Natural killer cell (primary cell): Measurements from ENCODE around the gene DOCK1. TPM values are rescaled to one million over a fixed set of nuclear protein-coding genes. Genes with fewer than 3 reads are reported as not detected.

Experiments used
- ATAC-seq, 3 donors: fragments of 150-1000 bp in 2 of 3; fragments of 200-7000 bp in 1 of 3; cut with Tn5 transposase; 1 replicate in 1 of 3; 2 replicates in 2 of 3; pipeline ENCODE4 v1.10.0; 2021; ENCODE audit warnings: mild to moderate bottlenecking in 2 of 3, moderate library complexity in 2 of 3
- DNase-seq, 2 donors: peaks; one replicate each; pipeline versions ENCODE4 v3.0.0 to v3.0.0-alpha.2; 2013 to 2021; ENCODE audit warnings: mixed read lengths in 1 of 2
- H3K27ac ChIP-seq: one replicate; pipeline ENCODE4 v1.5.1; 2013; ENCODE audit warnings: mild to moderate bottlenecking, low read length
- H3K27me3 ChIP-seq: one replicate; pipeline ENCODE4 v1.6.1; 2013; ENCODE audit warnings: low read length; ENCODE audit not compliant: control insufficient read depth, insufficient read depth
- H3K36me3 ChIP-seq: one replicate; pipeline ENCODE4 v1.6.1; 2013; ENCODE audit warnings: low read length; ENCODE audit not compliant: control insufficient read depth, insufficient read depth
- H3K4me1 ChIP-seq: one replicate; pipeline ENCODE4 v1.6.1; 2013; ENCODE audit warnings: low read length; ENCODE audit not compliant: control insufficient read depth, insufficient read depth
- H3K4me3 ChIP-seq: one replicate; pipeline ENCODE4 v1.5.1; 2013; ENCODE audit warnings: low read length
- H3K9me3 ChIP-seq: one replicate; pipeline ENCODE4 v1.6.1; 2013; ENCODE audit warnings: low read length; ENCODE audit not compliant: control insufficient read depth, insufficient read depth
- H3K27ac Mint-ChIP-seq, 2 donors: one replicate each; pipeline ENCODE4 v1.8.0; 2022; ENCODE audit warnings: mild to moderate bottlenecking in 2 of 2, mixed read lengths in 2 of 2, moderate library complexity in 1 of 2
- H3K27me3 Mint-ChIP-seq, 2 donors: one replicate each; pipeline ENCODE4 v1.8.0; 2022; ENCODE audit warnings: low read depth in 2 of 2, mixed read lengths in 2 of 2
- H3K36me3 Mint-ChIP-seq: one replicate; pipeline ENCODE4 v1.8.0; 2022; ENCODE audit warnings: mixed read lengths
- H3K4me1 Mint-ChIP-seq, 2 donors: one replicate each; pipeline ENCODE4 v1.8.0; 2022; ENCODE audit warnings: mixed read lengths in 2 of 2
- H3K4me3 Mint-ChIP-seq: one replicate; pipeline ENCODE4 v1.8.0; 2022; ENCODE audit warnings: mild to moderate bottlenecking, moderate library complexity, mixed read lengths
- H3K9me3 Mint-ChIP-seq, 2 donors: one replicate each; pipeline ENCODE4 v1.8.0; 2022; ENCODE audit warnings: mixed read lengths in 2 of 2
- WGBS: methylation state at CpG from one replicate; pipeline ENCODE4 v1.1.7; 2013; ENCODE audit warnings: missing lambda C conversion rate; ENCODE audit not compliant: insufficient coverage; 5-methylcytosine and 5-hydroxymethylcytosine counted together
- intact Hi-C: fragments of 100-400 bp; cut with micrococcal nuclease; formaldehyde crosslinking; loops from one replicate; pipeline ENCODE4 v1.14.2; 2022
- total RNA-seq, 4 donors: library from RNA; stranded (reverse); fragments of 120-200 nt in 1 of 4; gene quantifications; one replicate each; pipeline versions ENCODE4 v1.2.3 to v1.2.4, GENCODE V29; 2013 to 2022
- TF ChIP-seq, protein P1 (sequence below): fragments of 200-600 bp; IDR thresholded peaks from one replicate; pipeline ENCODE4 v1.8.0; 2022; ENCODE audit warnings: antibody characterized with exemption

The DOCK1 gene
- total RNA-seq, 3 donors from 2014 or later (not counting 1 experiment from before 2014, with no cell fraction given) = 0.07 to 0.12 (median 0.08) TPM

DNA sequence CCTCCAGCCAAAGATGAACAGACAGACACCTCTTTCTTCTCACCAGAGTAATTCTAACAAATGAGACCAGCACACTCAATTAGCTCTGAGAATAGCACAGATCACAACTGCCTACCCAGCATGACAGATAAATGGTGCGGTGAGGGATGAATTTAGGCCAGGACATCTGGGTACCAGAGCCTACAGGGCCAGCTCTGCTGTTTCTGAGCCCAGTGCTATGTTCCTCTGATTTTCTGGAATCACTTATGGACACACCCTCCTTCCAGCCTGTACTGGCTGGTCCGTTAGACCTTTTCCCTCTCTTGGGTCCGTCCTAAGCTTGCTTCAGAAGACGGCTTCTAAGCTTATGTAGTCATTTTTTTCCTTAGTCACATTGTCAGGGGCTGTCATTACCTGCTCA lies 217.6 kb downstream of the DOCK1 start:
- no peaks in the 10 kb centered on the region for H3K9me3 ChIP-seq
- no peaks in the 10 kb centered on the region for H3K27me3 ChIP-seq
- H3K36me3 Mint-ChIP-seq = no peaks in the 10 kb centered on the region
- H3K4me3 Mint-ChIP-seq = no peak overlapping the region
- H3K27ac Mint-ChIP-seq = no peak overlapping the region
- H3K27ac ChIP-seq = no peak overlapping the region
- 82% methylated on average over 4 of the region's 4 CpGs for WGBS
- no peaks in the 10 kb centered on the region for H3K36me3 ChIP-seq
- H3K27me3 Mint-ChIP-seq = peaks cover 5 to 21% of the 10 kb centered on the region in 2 donors
- no peak for ATAC-seq
- H3K4me1 Mint-ChIP-seq = peaks cover 0 to 8% of the 10 kb centered on the region in 2 donors
- DNase-seq = no peak
- no peak overlapping the region for H3K4me3 ChIP-seq
- no peaks in the 10 kb centered on the region for H3K9me3 Mint-ChIP-seq
- intact Hi-C loops = no loop called here
- no peaks in the 10 kb centered on the region for H3K4me1 ChIP-seq
- TF ChIP-seq, protein P1, sequence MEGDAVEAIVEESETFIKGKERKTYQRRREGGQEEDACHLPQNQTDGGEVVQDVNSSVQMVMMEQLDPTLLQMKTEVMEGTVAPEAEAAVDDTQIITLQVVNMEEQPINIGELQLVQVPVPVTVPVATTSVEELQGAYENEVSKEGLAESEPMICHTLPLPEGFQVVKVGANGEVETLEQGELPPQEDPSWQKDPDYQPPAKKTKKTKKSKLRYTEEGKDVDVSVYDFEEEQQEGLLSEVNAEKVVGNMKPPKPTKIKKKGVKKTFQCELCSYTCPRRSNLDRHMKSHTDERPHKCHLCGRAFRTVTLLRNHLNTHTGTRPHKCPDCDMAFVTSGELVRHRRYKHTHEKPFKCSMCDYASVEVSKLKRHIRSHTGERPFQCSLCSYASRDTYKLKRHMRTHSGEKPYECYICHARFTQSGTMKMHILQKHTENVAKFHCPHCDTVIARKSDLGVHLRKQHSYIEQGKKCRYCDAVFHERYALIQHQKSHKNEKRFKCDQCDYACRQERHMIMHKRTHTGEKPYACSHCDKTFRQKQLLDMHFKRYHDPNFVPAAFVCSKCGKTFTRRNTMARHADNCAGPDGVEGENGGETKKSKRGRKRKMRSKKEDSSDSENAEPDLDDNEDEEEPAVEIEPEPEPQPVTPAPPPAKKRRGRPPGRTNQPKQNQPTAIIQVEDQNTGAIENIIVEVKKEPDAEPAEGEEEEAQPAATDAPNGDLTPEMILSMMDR = no peak

DNA sequence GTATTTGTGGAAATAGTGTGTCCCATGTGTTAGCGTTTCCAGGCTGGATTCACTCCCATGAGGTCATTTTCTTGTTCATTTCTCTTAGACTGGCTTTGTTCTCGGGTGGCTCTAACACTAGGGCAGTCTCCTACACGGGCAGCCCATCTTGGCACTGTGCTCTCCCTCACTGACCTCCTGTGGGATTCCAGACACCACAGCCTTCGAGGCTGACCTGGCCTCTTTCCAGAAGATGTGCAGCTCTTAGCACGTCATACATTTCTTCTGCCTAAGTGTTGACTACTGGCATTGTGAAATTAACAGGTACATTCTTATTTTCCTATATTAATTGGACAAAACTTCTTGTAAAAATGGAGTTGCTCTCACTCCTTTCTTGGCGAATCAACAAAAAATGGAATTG lies 218.4 kb downstream of the DOCK1 start:
- no peaks in the 10 kb centered on the region for H3K36me3 ChIP-seq
- no peak for ATAC-seq
- no peaks in the 10 kb centered on the region for H3K4me1 ChIP-seq
- Mint-ChIP-seq H3K27me3 (peaks cover 0 to 21% of the 10 kb centered on the region in 2 donors), H3K9me3 (no peaks in the 10 kb centered on the region), H3K4me1 (peaks cover 0 to under 1% of the 10 kb centered on the region in 2 donors), H3K36me3 (no peaks in the 10 kb centered on the region), H3K4me3 (no peak overlapping the region), H3K27ac (no peak overlapping the region)
- no peaks in the 10 kb centered on the region for H3K9me3 ChIP-seq
- intact Hi-C loops = no loop called here
- TF ChIP-seq, protein P1 = no peak
- DNase-seq = no peak
- no peak overlapping the region for H3K27ac ChIP-seq
- no peaks in the 10 kb centered on the region for H3K27me3 ChIP-seq
- H3K4me3 ChIP-seq = no peak overlapping the region
- 82% methylated on average over 6 of the region's 6 CpGs for WGBS

DNA sequence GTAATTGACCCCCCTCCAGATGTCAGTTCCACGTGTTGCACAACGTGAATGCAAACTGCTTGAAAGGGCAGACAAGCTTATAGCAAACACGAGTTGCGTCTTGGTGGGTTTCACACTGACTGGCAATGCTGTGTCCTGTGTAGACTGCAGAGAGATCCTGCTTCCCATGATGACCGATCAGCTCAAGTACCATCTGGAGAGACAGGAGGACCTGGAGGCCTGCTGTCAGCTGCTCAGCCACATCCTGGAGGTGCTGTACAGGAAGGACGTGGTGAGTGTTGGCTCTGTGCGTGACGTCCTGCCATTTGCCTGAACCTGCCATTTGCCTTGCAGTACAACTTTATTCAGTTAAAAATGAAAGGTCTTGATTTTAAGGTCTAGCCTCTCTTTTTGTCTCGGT lies 220.1 kb downstream of the DOCK1 start:
- no peak overlapping the region for H3K27ac ChIP-seq
- 15% methylated on average over 8 of the region's 9 CpGs for WGBS
- no peaks in the 10 kb centered on the region for H3K9me3 Mint-ChIP-seq
- H3K4me3 ChIP-seq = no peak overlapping the region
- DNase-seq (no peak), ATAC-seq (no peak)
- H3K36me3 Mint-ChIP-seq = no peaks in the 10 kb centered on the region
- TF ChIP-seq, protein P1 = no peak
- no peaks in the 10 kb centered on the region for H3K9me3 ChIP-seq
- no peaks in the 10 kb centered on the region for H3K4me1 ChIP-seq
- peaks cover 0 to 21% of the 10 kb centered on the region in 2 donors for H3K27me3 Mint-ChIP-seq
- no peaks in the 10 kb centered on the region for H3K4me1 Mint-ChIP-seq
- H3K27ac Mint-ChIP-seq = no peak overlapping the region
- intact Hi-C loops = no loop called here
- H3K27me3 ChIP-seq = no peaks in the 10 kb centered on the region
- H3K36me3 ChIP-seq = no peaks in the 10 kb centered on the region
- no peak overlapping the region for H3K4me3 Mint-ChIP-seq

DNA sequence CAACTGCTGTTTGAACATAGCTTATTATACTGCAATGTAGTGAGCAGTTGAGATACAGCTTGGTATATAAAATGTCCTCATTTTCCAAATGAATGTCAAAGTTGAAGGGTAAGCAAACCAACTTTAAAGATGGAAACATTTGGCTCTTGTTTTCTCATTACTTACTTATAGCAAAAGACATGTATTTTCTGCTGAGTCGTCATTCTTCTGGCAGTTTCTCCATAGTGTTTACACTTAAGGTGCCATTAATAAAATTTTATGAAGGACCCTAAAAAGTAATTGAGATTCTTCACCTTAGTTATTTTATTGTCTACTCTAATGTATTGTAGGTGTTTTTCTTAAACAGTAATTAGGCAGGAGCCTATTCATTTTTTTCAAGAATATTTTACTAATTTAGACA lies 222.6 kb downstream of the DOCK1 start:
- intact Hi-C loops = no loop called here
- H3K36me3 Mint-ChIP-seq = no peaks in the 10 kb centered on the region
- no CpG with 5 or more reads among the region's 1 CpG for WGBS
- no peaks in the 10 kb centered on the region for H3K9me3 ChIP-seq
- H3K36me3 ChIP-seq = no peaks in the 10 kb centered on the region
- no peaks in the 10 kb centered on the region for H3K4me1 ChIP-seq
- H3K4me3 ChIP-seq = no peak overlapping the region
- H3K9me3 Mint-ChIP-seq = no peaks in the 10 kb centered on the region
- ATAC-seq (no peak), DNase-seq (no peak)
- peaks cover 0 to 14% of the 10 kb centered on the region in 2 donors for H3K27me3 Mint-ChIP-seq
- H3K4me3 Mint-ChIP-seq = no peak overlapping the region
- TF ChIP-seq, protein P1 = no peak
- no peak overlapping the region for H3K27ac Mint-ChIP-seq
- H3K27me3 ChIP-seq = no peaks in the 10 kb centered on the region
- H3K27ac ChIP-seq = no peak overlapping the region
- H3K4me1 Mint-ChIP-seq = no peaks in the 10 kb centered on the region
